Trophoblast cell (in vitro differentiated cells and primary cell): Measurements from ENCODE around the gene CD99.
"Not testable (repeated sequence)": the region's sequence is repeated elsewhere in the genome, so short reads cannot be mapped to it uniquely, and the experiment has no call there.

Experiments used
- DNase-seq, 2 donors: peaks; one replicate each; pipeline ENCODE4 v3.0.0-alpha.2; 2016
- H2AFZ ChIP-seq: 2 replicates; pipeline ENCODE4 v1.6.1; 2013; ENCODE audit warnings: low read length, moderate library complexity, mild to moderate bottlenecking; ENCODE audit not compliant: insufficient read depth, poor library complexity
- H2AK5ac ChIP-seq: 2 replicates; pipeline ENCODE4 v1.6.1; 2013; ENCODE audit warnings: mild to moderate bottlenecking, low read length
- H2BK120ac ChIP-seq: 2 replicates; pipeline ENCODE4 v1.6.1; 2013; ENCODE audit warnings: low read length, mild to moderate bottlenecking, moderate library complexity; ENCODE audit not compliant: insufficient read depth, poor library complexity
- H2BK12ac ChIP-seq: 2 replicates; pipeline ENCODE4 v1.6.1; 2013; ENCODE audit warnings: mild to moderate bottlenecking, low read length, moderate library complexity
- H2BK5ac ChIP-seq: 2 replicates; pipeline ENCODE4 v1.6.1; 2013; ENCODE audit warnings: low read length, low read depth, moderate library complexity, mild to moderate bottlenecking; ENCODE audit not compliant: poor library complexity
- H3K14ac ChIP-seq: 2 replicates; pipeline ENCODE4 v1.6.1; 2013; ENCODE audit warnings: mild to moderate bottlenecking, low read length
- H3K18ac ChIP-seq: 2 replicates; pipeline ENCODE4 v1.6.1; 2013; ENCODE audit warnings: mild to moderate bottlenecking, low read length
- H3K23ac ChIP-seq: 2 replicates; pipeline ENCODE4 v1.6.1; 2013; ENCODE audit warnings: low read length
- H3K27ac ChIP-seq: 2 replicates; pipeline ENCODE4 v1.5.1; 2013; ENCODE audit warnings: low read depth, mild to moderate bottlenecking, inconsistent platforms, low read length, moderate library complexity
- H3K27me3 ChIP-seq: 2 replicates; pipeline ENCODE4 v1.6.1; 2013; ENCODE audit warnings: inconsistent platforms, mild to moderate bottlenecking, low read length, moderate library complexity; ENCODE audit not compliant: insufficient read depth
- H3K36me3 ChIP-seq, 2 experiments: 1 replicate in 1 of 2; 2 replicates in 1 of 2; pipeline ENCODE4 v1.6.1; 2013; ENCODE audit warnings: low read length in 2 of 2, mild to moderate bottlenecking in 2 of 2, moderate library complexity in 1 of 2; ENCODE audit not compliant: insufficient read depth in 2 of 2, control insufficient read depth in 1 of 2
- H3K4ac ChIP-seq: 2 replicates; pipeline ENCODE4 v1.6.1; 2013; ENCODE audit warnings: low read depth, mild to moderate bottlenecking, low read length, moderate library complexity
- H3K4me1 ChIP-seq, 2 experiments: 1 replicate in 1 of 2; 2 replicates in 1 of 2; pipeline ENCODE4 v1.6.1; 2013; ENCODE audit warnings: low read length in 2 of 2, mild to moderate bottlenecking in 2 of 2, moderate library complexity in 1 of 2; ENCODE audit not compliant: insufficient read depth in 2 of 2, control insufficient read depth in 1 of 2
- H3K4me2 ChIP-seq: 2 replicates; pipeline ENCODE4 v1.6.1; 2013; ENCODE audit warnings: inconsistent platforms, mild to moderate bottlenecking, low read length, moderate library complexity
- H3K4me3 ChIP-seq: 2 replicates; pipeline ENCODE4 v1.5.1; 2013; ENCODE audit warnings: mild to moderate bottlenecking, low read depth, low read length, inconsistent platforms
- H3K79me1 ChIP-seq: one replicate; pipeline ENCODE4 v1.6.1; 2013; ENCODE audit warnings: low read length
- H3K79me2 ChIP-seq: 2 replicates; pipeline ENCODE4 v1.6.1; 2013; ENCODE audit warnings: low read length, mild to moderate bottlenecking; ENCODE audit not compliant: control insufficient read depth, insufficient read depth, poor library complexity
- H3K9ac ChIP-seq: 2 replicates; pipeline ENCODE4 v1.6.1; 2013; ENCODE audit warnings: mild to moderate bottlenecking, low read length
- H3K9me3 ChIP-seq: 2 replicates; pipeline ENCODE4 v1.6.1; 2013; ENCODE audit warnings: low read depth, mild to moderate bottlenecking, control low read depth, inconsistent platforms, low read length; ENCODE audit not compliant: insufficient read depth
- H4K12ac ChIP-seq: 2 replicates; pipeline ENCODE4 v1.6.1; 2013; ENCODE audit warnings: low read depth, mild to moderate bottlenecking, low read length, moderate library complexity
- H4K8ac ChIP-seq: 2 replicates; pipeline ENCODE4 v1.6.1; 2013; ENCODE audit warnings: low read depth, mild to moderate bottlenecking, low read length, moderate library complexity
- H4K91ac ChIP-seq: one replicate; pipeline ENCODE4 v1.6.1; 2013; ENCODE audit warnings: low read depth, mild to moderate bottlenecking, low read length, moderate library complexity
- WGBS: extraction: QIAGEN DNeasy Blood & Tissue Kit; methylation state at CpG from one replicate; pipeline ENCODE4 v1.1.7; 2013; ENCODE audit warnings: missing lambda C conversion rate; ENCODE audit not compliant: insufficient read length, insufficient coverage; ENCODE audit errors: extremely low coverage; 5-methylcytosine and 5-hydroxymethylcytosine counted together

CD99 gene

DNA sequence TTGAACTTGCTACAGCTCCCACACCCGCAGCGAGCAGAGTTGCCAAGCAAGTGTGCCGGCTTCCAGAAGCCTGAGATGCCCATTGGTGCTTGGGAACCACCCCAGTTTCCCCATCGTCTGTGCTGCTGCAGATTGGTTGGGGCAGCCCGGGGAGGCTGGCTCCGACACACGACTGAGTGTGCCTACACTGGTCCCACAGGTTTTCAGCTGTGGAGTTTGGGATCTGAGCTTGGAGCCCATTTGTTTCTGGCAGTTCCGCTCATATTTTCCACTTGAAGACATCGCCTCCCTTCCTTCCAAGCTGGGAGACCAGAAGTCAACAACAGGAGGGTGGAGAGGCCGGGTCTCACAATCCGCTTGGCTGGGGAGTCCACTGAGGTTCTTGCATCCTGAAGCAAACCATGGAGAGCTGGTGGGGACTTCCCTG is 60.8 kb downstream of the CD99 start, which contains the start of gene XG:
Gene XG, plus strand, starts transcription at position 167 of the 427 bp plus-strand sequence. Its CDS starts 235 bp downstream, at position 402.
- not testable (repeated sequence) for H4K12ac ChIP-seq, H3K4ac ChIP-seq, H3K9ac ChIP-seq, H3K27ac ChIP-seq, H3K79me2 ChIP-seq, H2AK5ac ChIP-seq, H2BK12ac ChIP-seq, H4K8ac ChIP-seq, H4K91ac ChIP-seq, H3K27me3 ChIP-seq, H3K4me3 ChIP-seq, H2BK5ac ChIP-seq, H2AFZ ChIP-seq, H3K79me1 ChIP-seq, H2BK120ac ChIP-seq, H3K36me3 ChIP-seq, H3K4me2 ChIP-seq, H3K4me1 ChIP-seq, H3K14ac ChIP-seq, H3K9me3 ChIP-seq, H3K23ac ChIP-seq, H3K18ac ChIP-seq
- DNase-seq = peak; percentile 30 to 49
- WGBS = no CpG with 5 or more reads among the region's 11 CpGs

DNA sequence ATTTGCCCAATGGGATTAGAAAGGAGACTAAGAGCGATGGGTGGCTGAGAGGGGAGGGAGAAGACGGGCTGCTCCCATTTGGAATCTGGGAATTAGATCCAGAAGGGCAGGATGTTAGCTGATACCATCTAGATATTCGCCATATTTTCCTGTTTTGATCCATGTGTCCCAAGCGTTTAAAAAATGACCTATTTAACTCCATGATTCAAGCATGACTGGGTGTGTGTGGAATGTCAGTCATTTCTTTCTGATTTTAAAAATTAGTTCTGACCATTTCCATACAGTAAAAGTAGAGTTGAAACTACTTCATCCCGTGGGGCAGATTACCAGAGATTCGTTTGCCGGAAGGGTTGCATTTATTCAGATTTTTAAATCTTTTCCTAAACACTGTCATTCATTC is 61.3 kb downstream of the CD99 start:
- not testable (repeated sequence) for H3K23ac ChIP-seq, H4K8ac ChIP-seq, H3K27me3 ChIP-seq, H3K4me2 ChIP-seq, H4K91ac ChIP-seq, H3K4me3 ChIP-seq, H3K27ac ChIP-seq, H3K9me3 ChIP-seq, H3K9ac ChIP-seq, H3K79me2 ChIP-seq, H2BK12ac ChIP-seq, H3K4me1 ChIP-seq, H3K36me3 ChIP-seq, H2AK5ac ChIP-seq, H3K14ac ChIP-seq, H3K79me1 ChIP-seq, H2BK120ac ChIP-seq, H3K4ac ChIP-seq, H4K12ac ChIP-seq, H3K18ac ChIP-seq, H2BK5ac ChIP-seq, H2AFZ ChIP-seq
- no CpG with 5 or more reads among the region's 7 CpGs for WGBS
- peak in 1 of 2 donors; percentile 56 for DNase-seq

DNA sequence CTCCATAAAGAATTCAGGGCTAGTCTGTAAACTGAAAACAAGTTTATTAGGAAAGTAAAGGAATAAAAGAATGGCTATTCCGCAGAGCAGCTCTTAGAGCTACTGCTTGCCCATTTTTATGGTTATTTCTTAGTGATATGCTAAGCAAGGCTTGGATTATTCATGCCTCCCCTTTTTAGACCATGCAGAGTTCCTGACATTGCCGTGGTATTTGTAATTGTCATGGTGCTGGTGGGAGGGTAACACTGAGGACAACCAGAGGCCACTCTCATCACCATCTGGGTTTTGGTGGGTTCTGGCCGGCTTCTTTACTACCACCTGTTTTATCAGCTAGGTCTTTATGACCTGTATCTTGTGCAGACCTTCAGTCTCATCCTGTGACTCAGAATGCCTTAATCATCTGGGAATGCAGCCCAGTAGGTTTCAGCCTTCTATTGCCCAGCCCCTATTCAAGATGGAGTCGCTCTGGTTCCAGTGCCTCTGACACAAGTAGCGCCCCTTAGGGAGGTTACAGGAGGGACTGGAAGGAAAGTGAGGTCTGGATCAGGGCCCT is 64.1 kb downstream of the CD99 start:
- no CpG with 5 or more reads among the region's 5 CpGs for WGBS
- not testable (repeated sequence) for H2AK5ac ChIP-seq, H3K14ac ChIP-seq, H2BK120ac ChIP-seq, H3K36me3 ChIP-seq, H3K4me3 ChIP-seq, H3K4me2 ChIP-seq, H3K79me1 ChIP-seq, H4K91ac ChIP-seq, H3K23ac ChIP-seq, H3K9ac ChIP-seq, H3K79me2 ChIP-seq, H4K12ac ChIP-seq, H2BK5ac ChIP-seq, H2AFZ ChIP-seq, H4K8ac ChIP-seq, H3K27ac ChIP-seq, H3K9me3 ChIP-seq, H3K18ac ChIP-seq, H3K4me1 ChIP-seq, H3K27me3 ChIP-seq, H2BK12ac ChIP-seq, H3K4ac ChIP-seq
- peak; percentile 18 to 42 for DNase-seq

DNA sequence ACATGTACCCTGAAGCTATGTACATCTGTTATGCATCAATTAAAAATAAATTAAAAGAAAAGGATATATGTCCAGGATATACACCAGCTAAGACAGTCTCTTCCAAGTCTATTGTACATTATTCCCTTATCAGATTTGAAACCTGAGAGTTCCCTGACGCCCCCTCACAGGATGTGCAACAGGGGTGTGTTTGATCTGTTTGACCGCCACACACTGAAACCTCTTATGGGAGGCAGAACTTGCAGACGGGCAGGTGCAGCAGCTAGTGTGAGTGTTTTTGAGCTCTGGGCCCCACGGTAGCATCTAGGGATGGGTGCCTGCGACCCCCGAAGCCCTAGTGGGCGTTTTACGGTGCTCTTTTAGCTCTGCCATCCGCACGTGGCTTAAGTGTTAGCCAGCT is 65.5 kb downstream of the CD99 start:
- H2BK5ac ChIP-seq = no peak overlapping the region
- no peaks in the 10 kb centered on the region for H3K79me2 ChIP-seq
- no peaks in the 10 kb centered on the region for H3K36me3 ChIP-seq
- no peak overlapping the region for H3K27ac ChIP-seq
- H3K4me1 ChIP-seq = peaks cover 3% of the 10 kb centered on the region in 2 experiments
- no peak overlapping the region for H3K4me2 ChIP-seq
- no peak overlapping the region for H4K8ac ChIP-seq
- H3K18ac ChIP-seq = no peak overlapping the region
- no peak for DNase-seq
- no peak overlapping the region for H4K91ac ChIP-seq
- H3K4ac ChIP-seq = no peak overlapping the region
- H3K23ac ChIP-seq = no peak overlapping the region
- no peaks in the 10 kb centered on the region for H3K9me3 ChIP-seq
- no peak overlapping the region for H2BK120ac ChIP-seq
- no peak overlapping the region for H3K14ac ChIP-seq
- no peaks in the 10 kb centered on the region for H3K27me3 ChIP-seq
- H2AFZ ChIP-seq = no peak overlapping the region
- no peaks in the 10 kb centered on the region for H3K79me1 ChIP-seq
- no peak overlapping the region for H2BK12ac ChIP-seq
- WGBS = no CpG with 5 or more reads among the region's 10 CpGs
- H3K9ac ChIP-seq = no peak overlapping the region
- H4K12ac ChIP-seq = no peak overlapping the region
- H2AK5ac ChIP-seq = no peak overlapping the region
- no peak overlapping the region for H3K4me3 ChIP-seq
